GM21390 (cell line): ENCODE measurements around the gene NLRP13.
"Not testable (repeated sequence)": the region's sequence is repeated elsewhere in the genome, so short reads cannot be mapped to it uniquely, and the experiment has no call there.

Experiments
- ATAC-seq: cut with Tn5 transposase; IDR thresholded peaks from one replicate; pipeline ENCODE4 v1.9.1; 2021; ENCODE audit not compliant: unreplicated experiment

NLRP13 gene, protein sequence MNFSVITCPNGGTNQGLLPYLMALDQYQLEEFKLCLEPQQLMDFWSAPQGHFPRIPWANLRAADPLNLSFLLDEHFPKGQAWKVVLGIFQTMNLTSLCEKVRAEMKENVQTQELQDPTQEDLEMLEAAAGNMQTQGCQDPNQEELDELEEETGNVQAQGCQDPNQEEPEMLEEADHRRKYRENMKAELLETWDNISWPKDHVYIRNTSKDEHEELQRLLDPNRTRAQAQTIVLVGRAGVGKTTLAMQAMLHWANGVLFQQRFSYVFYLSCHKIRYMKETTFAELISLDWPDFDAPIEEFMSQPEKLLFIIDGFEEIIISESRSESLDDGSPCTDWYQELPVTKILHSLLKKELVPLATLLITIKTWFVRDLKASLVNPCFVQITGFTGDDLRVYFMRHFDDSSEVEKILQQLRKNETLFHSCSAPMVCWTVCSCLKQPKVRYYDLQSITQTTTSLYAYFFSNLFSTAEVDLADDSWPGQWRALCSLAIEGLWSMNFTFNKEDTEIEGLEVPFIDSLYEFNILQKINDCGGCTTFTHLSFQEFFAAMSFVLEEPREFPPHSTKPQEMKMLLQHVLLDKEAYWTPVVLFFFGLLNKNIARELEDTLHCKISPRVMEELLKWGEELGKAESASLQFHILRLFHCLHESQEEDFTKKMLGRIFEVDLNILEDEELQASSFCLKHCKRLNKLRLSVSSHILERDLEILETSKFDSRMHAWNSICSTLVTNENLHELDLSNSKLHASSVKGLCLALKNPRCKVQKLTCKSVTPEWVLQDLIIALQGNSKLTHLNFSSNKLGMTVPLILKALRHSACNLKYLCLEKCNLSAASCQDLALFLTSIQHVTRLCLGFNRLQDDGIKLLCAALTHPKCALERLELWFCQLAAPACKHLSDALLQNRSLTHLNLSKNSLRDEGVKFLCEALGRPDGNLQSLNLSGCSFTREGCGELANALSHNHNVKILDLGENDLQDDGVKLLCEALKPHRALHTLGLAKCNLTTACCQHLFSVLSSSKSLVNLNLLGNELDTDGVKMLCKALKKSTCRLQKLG

DNA sequence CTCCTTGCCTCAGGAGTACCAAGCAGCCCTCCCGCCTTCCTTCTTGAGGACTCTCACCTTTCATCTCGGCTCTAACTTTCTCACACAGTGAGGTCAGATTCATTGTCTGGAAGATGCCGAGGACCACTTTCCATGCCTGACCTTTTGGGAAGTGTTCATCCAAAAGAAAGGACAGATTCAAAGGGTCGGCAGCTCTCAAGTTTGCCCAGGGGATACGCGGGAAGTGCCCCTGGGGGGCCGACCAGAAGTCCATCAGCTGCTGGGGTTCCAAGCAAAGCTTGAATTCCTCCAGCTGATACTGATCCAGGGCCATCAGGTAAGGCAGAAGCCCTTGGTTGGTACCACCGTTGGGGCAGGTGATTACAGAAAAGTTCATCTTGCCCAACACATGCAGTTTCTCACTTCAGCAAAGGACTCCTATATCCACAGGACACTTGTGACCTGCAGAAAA is at the start of gene NLRP13:
NLRP13 (minus strand) TSS at position 401 of the 451 bp plus-strand sequence; CDS start at position 376, 25 bp downstream.
- no peak for ATAC-seq

DNA sequence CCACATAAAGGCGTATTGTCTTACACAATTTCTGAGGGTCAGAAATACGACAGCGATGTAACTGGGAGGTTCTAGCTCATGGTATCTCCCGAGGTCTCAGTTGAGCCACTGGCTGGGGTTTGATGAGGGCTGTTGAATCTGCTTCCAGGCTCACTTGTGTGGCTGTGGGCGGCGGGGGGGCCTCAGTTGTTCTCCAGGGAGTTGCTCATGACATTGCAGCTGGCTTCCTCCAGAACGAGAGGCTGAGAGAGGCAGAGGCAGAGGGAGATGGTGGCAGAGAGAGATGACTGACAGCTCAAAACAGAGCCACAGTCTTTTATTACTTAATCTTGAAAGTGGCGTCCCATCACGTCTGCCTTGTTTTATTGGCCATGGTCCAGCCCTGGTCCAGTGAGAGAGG is 48.3 kb upstream of the NLRP13 start:
- ATAC-seq, result no peak

DNA sequence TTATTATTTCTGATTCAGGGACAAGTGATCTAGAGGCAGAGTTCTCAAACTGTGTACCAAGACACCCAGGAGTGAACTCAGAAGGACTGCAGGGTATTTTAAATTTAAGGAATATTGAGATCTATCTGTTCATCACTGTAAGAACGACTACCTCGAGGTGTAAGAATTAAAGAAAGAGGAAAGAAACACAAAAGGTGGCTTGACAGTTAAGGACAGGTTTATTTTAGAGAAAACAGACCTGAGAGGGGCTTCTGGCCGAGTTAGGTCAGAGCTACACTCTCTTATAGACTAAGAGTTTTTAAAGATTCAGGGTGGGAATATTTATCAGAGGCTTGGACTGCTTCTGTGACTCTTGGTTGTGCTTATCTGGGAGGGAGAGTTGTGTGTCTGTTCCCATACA is 41.8 kb upstream of the NLRP13 start:
- no peak for ATAC-seq

DNA sequence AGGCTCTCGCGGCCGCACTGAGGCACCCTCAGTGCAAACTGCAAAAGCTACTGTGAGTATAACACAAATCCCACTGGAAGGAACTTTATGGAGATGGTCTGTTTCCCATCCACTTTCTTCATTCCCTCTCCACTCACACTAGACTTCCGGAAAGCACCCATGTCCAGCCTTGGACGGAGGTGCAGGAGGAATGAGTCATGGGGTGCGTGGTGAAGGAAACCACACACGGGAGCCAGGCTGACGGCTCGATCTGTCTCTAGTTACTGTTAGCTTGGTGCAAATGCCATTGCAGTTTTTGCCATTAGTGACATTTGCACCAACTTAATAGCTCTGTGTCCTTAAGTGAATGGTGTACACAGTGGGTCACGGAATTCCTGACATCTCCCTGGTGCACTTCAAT is 30.1 kb upstream of the NLRP13 start:
- ATAC-seq, result no peak

DNA sequence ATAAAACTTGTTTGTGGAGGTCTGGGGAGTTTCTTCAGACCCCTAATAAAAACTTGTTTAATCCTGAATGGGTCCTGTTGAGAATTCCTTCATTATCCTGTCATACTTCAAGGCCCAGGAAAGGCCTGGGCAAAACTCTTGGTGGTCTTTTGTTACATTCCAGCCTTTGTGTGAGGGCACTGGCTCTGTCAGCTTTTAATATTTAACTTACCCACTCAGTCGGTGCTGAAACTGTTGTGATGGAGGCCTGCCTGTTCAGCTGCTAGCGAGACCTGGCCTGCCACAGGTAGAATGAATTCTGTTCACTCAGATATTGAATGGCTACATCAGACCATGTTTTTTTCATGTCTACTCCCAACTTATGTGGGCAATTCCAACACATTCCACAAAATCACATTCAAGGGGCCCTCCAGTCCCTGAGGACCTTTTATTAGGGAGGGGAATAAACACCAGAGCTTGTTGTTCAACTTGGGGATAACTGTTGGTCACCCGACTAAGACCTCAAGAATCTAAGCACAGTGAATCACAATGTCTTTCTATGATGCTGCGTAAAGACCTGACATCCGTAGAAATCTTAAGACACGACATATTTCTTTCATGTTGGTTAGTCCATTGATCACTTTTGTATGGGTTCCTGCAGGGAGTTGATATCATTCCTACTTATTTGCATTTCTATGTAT is 28.0 kb upstream of the NLRP13 start:
- ATAC-seq, result no peak

DNA sequence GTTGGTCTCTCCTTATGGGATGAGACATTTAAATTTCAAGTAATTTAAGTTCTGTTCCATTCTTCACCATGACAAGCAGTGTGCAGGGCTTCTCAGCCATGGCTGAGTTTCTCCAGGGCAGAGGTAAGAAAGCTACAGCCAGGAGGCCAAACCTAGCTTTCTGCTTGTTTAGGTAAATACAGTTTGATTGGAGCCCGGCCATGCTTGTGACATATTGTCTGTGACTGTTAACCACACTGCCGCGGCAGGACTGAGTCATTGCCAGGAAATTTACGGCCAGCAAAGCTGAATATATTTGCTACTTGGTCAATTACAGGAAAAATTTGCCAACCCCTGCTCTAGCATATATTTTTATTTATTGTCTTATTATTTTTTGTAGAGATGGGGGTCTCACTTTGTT is 26.2 kb upstream of the NLRP13 start:
- ATAC-seq, result no peak

DNA sequence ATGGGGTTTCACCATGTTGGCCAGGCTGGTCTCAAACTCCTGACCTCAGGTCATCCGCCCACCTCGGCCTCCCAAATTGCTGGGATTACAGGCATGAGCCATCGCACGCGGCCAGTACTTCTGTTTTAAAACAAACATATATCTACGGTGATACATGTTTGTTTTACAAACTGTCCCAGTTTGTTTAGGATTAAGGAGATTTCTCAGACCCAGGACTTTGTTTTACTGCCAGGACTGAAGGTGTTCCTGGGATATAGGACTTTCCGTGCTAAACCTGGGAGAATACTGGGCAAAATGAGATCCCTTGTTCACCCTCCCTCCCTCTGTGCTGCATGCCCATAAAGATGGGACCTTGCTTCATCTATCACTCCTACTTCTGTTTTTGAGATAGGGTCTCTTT is 24.3 kb upstream of the NLRP13 start:
- ATAC-seq, result no peak

DNA sequence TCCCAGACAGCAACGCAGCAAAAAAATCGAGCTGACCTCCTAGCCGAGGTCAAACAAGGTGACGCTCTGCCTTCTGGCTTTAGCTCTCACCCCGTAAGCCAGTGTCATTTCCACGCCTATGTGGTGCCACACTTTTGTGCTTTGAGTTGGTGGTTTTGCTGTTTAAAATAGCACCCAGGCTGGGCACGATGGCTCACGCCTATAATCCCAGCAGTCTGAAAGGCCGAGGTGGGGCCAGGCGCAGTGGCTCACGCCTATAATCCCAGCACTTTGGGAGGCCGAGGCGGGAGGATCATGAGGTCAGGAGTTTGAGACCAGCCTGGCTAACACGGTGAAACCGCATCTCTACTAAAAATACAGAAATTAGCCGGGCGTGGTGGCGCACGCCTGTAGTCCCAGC is 18.4 kb upstream of the NLRP13 start:
- ATAC-seq, result not testable (repeated sequence)

DNA sequence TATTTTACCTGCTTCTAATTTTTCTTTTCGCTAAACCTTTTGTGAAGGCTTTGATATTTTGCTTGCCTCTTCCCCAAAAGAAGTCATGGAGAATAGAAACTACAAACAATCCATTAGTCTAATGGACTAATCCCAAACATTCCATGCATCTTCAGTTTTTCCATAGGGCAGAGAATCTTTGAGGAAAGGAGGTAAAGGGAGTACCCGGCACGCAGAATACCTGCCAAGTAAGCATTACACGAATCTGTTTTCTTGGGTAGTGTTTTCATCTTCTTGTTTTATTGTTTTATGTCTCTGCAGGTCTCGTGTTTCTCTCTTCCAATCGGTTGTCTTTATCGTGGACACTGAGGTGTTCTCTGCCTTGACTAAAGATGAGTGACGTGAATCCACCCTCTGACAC is 15.4 kb upstream of the NLRP13 start, which contains the start of gene NLRP8:
NLRP8 (plus strand) TSS at position 301 of the 400 bp plus-strand sequence.
- ATAC-seq, result no peak

DNA sequence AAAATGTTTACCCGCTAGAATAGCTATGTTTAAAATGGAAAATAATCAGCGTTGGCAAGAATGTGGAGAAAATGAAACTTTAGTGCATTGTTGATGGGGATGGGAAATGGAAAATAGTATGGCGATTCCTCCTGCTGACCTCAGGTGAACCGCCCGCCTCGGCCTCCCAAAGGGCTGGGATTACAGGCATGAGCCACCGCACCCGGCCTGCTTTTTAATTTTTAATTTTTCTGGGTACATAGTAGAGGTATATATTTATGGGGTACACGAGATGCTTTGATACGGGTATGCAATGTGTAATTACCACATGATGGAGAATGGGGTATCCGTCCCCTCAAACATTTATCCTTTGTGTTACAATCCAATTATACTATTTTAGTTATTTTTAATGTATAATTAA is 8.2 kb upstream of the NLRP13 start:
- no peak for ATAC-seq

DNA sequence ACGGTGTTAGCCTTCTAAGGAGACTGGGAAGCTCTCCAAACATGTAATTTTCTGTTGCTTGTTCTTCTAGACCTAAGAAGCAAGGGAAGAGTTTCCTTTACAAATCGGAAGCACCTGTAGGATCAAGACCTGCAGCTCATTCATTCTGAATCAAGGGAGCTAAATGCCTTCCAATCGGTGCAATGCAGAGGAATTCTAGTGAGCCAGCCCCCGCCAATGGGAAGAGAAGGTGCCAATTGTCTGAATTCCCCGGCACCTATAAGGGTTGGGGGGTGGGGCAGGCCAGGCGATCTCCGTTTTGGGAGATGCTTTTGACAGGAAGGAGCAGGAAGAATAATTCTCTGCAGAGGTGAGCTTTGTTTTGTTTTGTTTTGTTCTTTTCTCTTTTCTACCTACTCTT is 7.1 kb upstream of the NLRP13 start:
- no peak for ATAC-seq

DNA sequence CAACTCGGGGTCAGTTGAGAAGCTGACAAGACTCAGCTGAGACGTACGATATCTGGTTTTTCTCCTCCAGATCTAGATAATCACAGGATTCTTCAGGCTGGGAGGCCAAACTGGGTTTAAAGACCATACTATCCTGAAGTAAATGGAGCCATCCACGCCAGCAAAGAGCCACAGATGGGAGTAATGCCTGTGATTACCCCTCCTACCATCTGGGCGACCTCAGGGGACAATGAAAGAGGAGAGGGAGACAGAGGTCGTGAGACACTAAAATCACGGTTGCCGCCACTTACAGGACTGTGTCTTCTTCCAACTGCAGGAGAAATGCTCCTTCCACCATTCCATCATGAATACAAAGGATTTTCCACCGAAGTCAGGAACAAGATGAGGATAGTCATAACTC is 3.1 kb upstream of the NLRP13 start:
- ATAC-seq, result no peak

DNA sequence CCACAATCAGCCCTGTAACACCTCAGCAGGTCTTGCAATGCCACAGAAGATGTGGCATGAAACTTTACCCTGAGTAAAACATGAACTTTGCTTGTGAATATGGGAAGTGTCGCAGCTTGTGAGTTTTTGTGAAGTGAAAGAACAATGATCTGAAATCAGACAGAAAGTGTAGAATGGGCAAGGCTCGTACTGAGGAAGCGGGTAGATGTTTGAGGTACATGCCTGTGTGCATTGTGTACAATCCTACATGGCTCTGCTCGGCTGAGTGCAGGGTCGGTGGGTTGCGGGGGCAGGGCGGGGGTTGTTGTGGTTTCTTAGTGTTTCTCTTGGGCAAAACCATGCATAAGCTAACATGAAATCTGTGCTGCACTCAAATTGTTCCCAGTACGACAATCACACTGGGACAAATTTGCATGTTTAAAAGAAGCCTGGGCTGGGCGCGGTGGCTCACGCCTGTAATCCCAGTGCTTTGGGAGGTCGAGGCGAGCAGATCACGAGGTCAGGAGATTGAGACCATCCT is 1.1 kb downstream of the NLRP13 start:
- ATAC-seq, result no peak

DNA sequence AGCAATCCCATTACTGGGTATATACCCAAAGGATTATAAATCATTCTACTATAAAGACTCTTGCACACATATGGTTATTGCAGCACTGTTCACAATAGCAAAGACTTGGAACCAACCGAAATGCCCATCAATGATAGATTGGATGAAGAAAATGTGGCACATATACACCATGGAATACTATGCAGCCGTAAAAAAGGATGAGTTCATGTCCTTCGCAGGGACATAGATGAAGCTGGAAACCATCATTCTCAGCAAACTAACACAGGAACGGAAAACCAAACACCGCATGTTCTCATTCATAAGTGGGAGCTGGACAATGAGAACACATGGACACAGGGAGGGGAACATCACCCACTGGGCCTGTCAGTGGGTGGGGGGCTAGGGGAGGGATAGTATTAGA is 2.9 kb downstream of the NLRP13 start:
- ATAC-seq, result not testable (repeated sequence)

DNA sequence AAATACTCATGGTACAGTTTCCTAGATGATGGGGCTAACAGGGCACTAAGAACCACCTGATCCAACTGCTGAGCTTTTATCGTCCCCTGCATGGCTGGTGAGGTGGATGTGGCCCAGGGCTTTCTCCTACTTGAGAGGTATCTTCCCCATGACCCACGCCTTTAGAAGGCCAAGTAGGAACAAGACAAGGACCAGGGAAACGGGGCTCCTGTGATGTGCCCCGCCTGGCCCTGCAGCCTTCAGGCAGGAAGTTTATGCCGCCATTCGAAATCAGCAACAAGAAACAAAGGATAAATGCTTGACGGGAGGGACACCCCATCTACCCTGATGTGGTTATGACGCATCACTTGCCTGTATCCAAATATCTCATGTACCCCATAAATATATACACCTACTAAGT is 4.1 kb downstream of the NLRP13 start:
- ATAC-seq, result no peak

DNA sequence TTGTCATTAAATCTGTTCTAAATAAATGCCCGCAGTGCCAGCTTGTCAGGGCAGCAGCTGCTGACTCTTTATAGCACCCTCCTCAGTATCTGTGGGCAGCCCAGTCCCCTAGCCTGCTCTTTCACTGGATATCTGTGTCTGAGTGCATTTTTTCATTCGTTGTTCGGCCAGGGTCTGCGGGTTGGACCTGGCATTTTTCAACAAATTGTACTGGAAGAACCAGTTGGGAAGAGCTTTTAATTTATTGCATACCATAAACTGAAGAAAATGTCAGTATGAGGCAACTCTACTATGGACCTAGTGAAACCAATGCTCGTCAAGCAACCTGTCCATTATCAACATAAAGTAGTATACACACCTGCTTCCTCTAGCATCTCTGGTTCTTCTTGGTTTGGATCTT is 8.6 kb downstream of the NLRP13 start:
- no peak for ATAC-seq

DNA sequence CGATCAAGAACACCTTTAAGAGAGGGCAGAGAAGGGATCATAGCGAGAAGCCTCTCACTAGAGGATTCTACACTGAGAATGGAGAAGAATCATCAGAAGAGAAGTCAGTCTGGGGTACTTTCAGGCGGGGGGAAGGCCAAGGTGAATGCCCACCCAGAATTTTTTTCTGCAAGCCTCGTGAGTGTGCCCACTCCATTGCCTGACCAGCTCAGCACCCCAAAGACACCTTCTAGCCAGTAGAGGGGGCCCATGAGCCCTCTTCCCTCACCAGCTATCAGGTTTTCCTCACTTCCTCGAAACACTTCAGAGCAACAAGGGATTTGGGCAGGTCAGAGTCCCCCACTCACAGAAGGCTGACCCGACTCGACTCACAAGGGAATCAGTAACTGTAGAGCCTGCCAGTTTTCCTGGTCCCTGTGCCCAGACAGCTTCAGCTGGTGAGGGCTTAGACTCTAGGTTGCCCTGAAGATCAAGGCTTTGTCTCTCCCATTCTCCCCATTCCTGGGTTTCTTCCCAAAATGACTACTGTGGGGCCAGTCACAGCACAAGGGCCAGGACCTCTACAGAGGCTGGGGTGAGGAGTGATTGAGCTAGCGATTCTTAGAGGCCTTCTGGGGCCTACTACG is 18.4 kb downstream of the NLRP13 start:
- no peak for ATAC-seq

DNA sequence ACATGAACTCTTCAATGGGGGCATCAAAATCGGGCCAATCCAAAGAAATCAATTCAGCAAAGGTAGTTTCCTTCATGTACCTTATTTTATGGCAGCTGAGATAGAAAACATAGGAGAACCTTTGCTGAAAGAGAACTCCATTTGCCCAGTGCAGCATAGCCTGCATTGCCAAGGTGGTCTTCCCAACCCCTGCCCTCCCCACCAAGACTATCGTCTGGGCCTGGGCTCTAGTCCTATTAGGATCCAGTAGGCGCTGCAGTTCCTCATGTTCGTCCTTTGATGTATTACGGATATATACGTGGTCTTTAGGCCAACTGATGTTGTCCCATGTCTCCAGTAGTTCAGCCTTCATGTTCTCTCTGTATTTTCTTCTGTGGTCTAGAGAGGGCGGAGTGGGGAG is 19.2 kb downstream of the NLRP13 start:
- ATAC-seq, result no peak

DNA sequence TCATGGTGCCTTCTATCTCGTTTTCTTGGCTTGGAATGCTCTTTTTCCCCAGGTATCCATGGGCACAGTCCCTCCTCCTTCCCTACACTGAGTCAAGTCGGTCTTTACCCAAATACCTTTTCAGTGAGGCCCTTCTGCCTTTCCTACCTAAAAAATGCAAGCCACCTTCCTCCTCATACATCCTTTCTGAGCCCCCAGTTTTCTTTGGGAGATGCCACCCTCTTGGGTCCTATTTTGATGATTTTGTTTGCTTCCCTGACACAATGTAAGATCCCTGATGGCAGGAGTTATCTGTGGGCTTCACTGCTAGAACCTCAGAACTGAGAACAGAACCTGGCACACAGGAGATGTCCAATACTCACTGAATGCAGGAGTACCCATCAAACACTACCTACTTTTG is 22.3 kb downstream of the NLRP13 start:
- ATAC-seq, result no peak

DNA sequence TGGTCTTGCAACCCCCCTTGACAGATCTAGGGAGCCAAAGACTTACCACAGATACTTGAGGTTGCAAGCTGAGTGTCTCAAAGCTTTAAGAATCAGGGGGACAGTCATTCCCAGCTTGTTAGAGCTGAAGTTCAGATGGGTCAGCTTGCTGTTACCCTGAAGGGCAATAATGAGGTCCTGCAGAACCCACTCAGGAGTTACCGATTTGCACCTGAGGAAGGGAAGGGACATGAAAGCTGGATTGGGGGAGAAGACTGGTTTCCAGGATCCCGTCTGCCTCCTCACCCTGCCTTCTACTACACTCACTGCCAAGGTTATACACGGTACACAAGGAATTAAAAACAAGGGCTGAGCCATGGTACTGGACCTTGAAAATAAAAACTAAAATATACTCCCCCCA is 24.4 kb downstream of the NLRP13 start:
- no peak for ATAC-seq
